UCSD-AML1 (cell line): ENCODE results near the gene SLC7A9.
"Not testable (repeated sequence)": the region's sequence is repeated elsewhere in the genome, so short reads cannot be mapped to it uniquely, and the experiment has no call there.

Source experiments
- DNase-seq: peaks from one replicate; lab custom pipeline; 2025; ENCODE audit not compliant: unreplicated experiment; lab: John Stamatoyannopoulos, UW

Gene SLC7A9

DNA sequence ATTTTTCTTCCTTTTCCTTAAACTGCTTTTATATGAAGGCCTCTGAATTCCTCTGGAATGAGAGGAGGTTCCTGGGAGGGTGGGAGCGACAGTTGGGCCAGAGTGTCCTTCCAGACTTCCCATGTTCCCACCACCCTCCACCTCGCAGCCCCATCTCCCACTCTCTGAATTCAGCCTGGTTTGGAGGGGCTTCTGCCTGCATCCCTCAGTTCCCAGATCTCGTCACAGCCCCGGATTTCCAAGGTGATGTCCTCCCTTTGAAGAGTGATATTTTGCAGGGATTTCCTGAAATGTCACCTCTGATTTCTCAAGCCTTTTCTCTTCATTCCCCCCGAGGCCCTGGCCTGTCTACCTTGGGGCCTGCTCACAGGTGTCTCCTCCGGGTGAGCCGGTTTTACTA, 16.7 kb upstream of the SLC7A9 start:
- DNase-seq = no peak

- DNase-seq = not testable (repeated sequence)
Measured at GRCh38 chr19:32885255-32885654, 15.7 kb upstream of the SLC7A9 start.

DNA sequence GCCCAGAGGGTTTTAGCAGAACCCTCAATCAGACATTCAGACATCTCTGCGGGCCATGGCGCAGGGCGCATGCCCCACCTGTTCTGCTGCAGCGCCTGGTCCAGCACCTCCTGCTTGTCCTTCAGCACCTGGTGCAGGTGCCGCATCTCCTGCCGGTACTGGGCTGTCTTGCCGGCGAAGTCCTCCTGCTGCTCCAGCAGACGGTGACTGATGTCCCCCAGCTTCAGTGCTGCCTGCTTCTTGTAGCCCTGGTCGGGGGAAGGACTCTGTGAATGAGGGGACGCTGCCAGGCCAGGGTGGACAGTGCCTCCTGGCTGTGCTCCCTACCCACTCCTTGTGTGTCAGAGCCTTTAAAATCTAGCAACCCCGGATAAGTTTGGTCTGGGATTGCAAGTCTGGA, 12.2 kb upstream of the SLC7A9 start:
- no peak for DNase-seq

DNA sequence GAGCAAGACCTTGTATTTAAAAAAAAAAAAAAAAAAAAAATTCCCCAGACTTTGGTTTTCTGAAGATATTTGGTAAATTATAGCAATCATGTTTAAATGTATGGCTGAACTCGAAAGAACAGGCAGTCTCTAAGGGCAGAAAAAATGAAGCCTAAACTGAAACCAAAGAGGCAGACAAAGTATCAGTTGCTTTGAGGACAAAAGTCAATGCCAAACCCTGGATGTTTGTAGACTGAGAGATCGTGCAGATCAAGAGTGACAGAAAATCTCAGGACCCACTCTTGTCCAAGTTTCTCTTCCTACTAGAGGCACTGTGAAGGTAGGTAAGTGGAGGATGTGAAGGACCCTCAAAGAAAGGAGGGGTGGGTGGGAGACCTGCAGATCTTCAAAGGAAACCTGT, 11.1 kb upstream of the SLC7A9 start:
- no peak for DNase-seq

- no peak for DNase-seq
Measured at GRCh38 chr19:32879741-32880140, 10.2 kb upstream of the SLC7A9 start.

DNA sequence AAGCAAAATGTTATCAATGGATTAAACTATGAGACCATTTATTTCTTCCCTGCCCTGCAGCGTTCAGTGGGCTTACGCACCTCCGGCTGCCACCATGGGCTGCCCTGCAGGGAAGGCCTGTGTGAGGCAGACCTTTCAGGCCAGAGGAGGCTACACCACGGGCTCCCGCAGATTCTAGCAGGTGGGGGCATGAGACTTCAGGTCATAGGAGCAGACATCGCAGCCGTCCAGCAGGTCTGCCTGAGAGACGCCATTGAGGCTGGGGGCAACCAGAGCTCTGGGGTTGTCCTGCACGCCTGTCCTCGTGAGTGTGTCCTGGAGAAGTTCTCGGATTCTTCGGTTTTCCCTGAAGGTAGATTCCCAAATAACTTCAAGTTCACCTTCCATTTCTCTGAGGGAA, 9.4 kb upstream of the SLC7A9 start:
- no peak for DNase-seq

- DNase-seq = no peak
Measured at GRCh38 chr19:32877977-32878745, 8.6 kb upstream of the SLC7A9 start.

GRCh38 chr19:32877323-32877912, 7.9 kb upstream of the SLC7A9 start:
- no peak for DNase-seq

DNA sequence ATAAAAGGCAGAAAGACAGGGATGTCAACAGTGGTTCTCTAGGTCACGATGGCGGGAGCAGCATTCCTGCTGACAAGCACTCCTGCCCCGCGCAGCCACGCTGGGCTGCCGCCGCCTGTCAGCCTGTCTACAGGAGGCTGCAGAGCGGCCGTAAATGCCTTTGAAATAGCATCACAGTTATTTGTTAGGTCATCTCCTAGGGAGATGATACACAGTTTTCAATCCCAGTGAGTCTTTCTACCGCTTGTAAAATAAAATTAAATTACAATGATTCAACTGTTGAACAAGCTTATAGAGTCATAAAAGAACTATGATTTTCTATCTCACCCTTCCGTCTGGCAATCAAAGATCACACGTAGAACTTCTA, 7.3 kb upstream of the SLC7A9 start:
- no peak for DNase-seq

- DNase-seq = no peak
Measured at GRCh38 chr19:32876236-32876918, 6.8 kb upstream of the SLC7A9 start.

- DNase-seq = no peak
Measured at GRCh38 chr19:32875428-32875827, 5.9 kb upstream of the SLC7A9 start.

DNA sequence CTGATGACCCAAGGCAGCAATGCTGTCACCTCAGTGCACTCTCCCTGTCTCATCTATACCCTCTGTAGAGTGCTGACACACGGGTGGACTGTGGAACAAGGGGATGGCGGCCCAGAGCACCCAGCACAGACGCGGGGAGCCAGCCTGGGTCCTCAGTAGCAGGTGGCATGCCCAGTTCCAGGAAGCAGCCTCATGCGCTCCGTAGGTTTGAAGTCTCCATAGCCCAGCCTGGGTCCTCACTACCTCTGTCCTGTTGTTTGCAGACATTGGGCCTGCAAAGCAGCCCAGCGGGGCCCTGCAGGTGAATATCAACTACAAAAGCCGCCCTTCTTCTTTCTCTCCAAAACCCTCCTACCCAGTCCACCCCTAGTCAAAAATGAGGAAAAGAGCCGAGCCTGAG, 5.0 kb upstream of the SLC7A9 start:
- DNase-seq = no peak

GRCh38 chr19:32873247-32873959, 3.8 kb upstream of the SLC7A9 start:
- no peak for DNase-seq

DNA sequence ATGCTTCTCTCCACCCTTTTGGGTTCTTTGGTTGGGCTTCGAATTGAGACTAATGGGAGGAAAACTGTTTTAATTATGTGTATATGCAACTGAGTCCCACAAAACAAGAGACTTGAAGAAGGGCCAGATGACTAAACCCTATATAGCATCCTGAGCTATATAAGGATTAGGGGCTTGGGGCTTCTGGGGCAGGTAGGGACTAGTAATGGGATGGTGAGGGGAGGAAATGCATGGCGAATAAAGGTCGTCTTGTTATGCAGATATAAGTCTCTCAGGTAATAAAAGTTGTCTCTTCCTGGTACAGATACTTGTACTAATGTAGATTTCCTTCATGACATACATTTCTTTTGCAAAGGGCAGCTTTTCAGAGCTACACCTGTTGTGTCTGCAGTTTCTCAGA, 2.8 kb upstream of the SLC7A9 start:
- DNase-seq = no peak

DNA sequence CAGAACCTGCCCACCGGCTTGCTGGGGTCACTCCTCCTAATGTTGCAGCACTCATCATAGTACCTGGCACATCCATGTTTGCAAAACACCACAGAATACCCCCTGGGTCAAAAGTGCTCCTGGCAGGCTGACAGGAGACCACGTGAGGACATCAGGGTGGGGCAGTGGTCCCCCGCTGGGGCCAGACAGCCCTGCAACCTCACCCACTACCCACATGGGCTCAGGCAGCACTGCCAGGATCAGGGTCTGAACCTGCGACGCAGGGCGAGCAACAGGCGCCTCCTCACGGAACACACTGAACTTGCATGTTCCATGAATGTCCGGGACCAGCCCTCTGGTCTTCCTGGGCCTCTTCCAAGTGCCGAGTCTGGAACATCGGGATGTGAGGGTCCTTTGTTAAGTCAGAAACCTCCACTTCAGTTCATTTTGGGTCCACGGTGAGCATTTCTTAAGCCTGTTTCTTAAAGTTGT, 1.4 kb upstream of the SLC7A9 start:
- DNase-seq = no peak

DNA sequence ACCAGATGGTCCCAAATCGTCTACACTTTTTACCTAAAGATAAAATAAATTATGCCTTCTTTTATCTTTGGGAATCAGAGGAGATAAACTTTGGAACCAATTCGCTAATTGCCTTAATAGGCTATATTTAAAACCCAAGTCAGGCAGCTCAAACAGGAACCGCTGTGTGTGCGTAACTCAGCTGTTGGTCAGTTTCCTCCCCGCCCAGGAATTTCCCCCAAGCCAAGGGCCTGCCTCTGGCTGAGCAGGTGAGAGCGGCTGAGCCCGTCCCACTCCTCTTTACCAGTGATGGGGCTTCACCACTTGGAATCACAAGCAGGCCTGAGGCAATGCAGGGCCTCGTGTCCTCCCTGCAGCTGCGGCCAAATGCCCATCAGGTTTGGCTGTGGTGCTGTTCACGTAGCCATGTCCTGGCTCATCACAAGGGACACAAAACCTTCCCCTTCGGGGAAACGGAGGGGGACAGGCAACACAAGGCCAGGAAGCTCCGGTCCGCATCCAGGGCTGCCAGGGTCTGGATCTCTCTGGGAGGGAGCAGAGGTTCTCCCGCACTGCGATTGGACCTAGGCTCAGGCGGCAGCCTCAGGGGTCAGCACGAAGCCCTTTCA, 503 bp upstream of the SLC7A9 start:
- DNase-seq = no peak

DNA sequence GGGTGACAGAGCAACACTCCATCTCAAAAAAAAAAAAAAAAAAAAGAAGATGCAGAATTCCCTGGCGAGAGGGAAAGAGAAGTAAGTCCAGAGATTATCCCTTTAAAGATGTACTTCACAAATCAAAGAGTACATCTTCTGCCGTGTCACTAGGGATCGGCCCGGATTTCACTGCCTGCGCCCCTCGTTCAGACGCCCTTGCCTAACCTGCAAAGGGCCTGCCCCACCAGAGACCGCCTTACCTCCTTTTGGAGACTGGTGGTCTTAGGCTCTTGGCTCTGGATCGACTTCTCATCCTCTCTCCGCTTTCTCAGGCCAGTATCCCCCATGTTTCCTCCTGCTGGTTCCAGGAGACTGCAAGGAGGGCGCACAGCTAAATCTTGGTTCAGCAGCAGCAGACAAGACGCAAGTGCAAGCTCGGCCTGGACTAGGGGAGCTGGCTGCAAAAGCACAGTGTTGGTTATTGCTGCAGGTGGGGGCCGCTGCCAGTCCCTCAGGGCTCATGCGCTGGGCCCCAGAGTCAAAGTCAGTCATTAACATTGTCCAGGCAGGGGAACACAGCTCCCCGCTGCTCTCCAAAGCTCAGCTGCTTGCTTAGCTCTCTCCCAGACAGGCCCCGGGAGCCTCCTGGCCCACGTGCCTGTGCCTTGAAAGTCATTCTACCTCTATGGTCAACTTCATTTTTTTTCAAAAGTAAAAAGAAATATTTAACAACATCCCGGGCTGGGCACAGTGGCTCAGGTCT, 1.2 kb downstream of the SLC7A9 start:
- DNase-seq = no peak

- DNase-seq = not testable (repeated sequence)
Measured at GRCh38 chr19:32867436-32867835, 2.1 kb downstream of the SLC7A9 start.

DNA sequence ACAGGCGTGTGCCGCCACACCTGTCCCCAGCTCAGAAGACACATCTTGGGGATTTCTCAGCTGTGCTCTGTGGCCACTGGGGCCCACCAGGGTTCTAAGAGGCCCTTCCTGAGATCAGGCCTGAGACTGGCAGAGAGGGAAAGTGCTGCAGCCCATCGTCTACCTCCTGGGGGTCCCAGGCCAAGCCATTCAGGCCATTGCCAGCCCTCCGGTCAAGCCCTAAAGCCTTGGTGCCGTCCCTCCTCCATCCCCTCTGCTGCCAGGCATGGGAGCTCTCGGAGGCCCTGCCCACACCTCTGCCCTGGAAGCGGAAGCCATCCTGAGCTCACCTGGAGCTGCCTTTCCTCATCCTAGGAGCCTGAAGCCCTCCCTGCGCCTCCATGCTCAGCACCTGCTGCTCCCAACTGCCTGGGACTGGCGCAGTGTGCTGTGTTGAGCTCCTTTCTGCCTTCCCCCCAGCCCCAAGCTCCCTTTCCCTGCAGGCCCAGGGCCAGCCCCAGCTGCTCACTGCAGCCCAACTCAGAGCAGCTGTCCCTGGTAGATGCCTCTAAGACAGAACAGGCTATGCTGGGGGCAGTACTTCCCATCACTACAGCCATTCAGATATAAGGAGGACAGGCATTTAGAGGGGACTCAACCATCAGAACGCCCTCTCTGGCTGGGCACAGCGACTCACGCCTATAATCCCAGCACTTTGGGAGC, 2.9 kb downstream of the SLC7A9 start:
- no peak for DNase-seq

DNA sequence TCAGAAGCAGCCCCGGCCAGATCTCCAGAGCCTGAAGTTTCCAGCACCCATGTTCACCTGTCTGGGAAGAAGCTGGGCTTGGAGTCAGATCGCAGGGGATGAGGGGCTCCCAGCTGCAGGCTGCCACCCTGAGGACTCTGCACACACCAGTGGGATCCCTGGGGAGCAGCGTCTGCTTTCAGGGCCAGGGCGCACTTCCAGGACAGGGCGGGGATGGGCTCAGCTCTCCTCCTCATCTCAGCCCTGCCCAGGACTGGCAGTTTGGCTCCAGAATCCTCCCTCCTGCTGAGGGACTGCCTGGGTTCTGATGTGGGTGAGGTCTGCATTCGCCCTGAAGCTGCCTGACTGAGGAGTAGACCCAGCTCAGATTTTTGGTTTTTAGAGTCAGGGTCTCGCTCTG, 3.5 kb downstream of the SLC7A9 start:
- no peak for DNase-seq
